Astrocyte of the cerebellum (primary cell): ENCODE results near the gene FRMD4A.

Source experiments
- DNase-seq: peaks from one replicate; pipeline ENCODE4 v3.0.0-alpha.2; 2011; ENCODE audit warnings: low read depth
- H3K4me3 ChIP-seq: 2 replicates; pipeline ENCODE4 v1.5.1; 2011; ENCODE audit warnings: mild to moderate bottlenecking, low read depth, low read length, moderate library complexity
- in situ Hi-C: cut with HindIII; loops from 2 replicates; pipeline ENCODE4 v1.10.0; 2017; ENCODE audit warnings: low sequenced_read_pairs
- TF ChIP-seq, protein P1 (sequence below): IDR thresholded peaks from 2 replicates; pipeline ENCODE4 v1.5.1; 2012; ENCODE audit warnings: low read length, low read depth, moderate library complexity, mild to moderate bottlenecking; ENCODE audit errors: missing control alignments

Gene FRMD4A

DNA sequence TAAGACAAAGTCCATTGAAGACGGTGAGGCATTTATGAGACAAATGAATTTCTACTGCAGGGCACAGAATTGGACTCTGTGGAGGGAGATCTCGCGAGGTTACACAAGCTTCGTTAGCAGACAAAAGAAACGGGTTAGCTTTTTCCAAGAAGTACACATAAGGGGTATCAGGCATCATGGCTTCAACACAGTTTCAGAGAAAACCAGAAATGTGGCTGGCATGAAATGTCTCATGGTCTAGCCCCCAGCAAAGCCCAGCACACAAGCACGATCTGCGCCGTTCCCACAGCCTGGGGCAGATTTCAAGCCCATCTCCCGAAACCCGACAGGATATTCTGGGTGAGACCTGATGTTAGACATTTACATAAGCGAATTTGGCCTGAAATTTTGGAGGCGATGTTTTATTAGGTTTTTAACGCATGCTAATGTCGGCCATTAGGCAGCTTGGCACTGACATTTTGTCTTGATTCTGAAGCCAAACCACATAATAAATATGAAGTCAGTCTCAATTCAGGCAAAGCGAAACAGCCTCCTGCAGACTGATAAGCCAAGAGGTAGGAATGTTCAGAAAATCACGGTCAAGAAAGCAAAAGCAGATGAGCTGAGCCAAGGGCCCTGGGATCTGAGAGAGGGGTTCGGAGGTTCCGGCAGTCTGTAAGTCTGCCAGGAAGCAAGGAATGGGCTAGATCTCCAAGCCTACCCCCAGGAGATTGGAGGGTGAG, 503.5 kb downstream of the FRMD4A start:
- TF ChIP-seq, protein P1, sequence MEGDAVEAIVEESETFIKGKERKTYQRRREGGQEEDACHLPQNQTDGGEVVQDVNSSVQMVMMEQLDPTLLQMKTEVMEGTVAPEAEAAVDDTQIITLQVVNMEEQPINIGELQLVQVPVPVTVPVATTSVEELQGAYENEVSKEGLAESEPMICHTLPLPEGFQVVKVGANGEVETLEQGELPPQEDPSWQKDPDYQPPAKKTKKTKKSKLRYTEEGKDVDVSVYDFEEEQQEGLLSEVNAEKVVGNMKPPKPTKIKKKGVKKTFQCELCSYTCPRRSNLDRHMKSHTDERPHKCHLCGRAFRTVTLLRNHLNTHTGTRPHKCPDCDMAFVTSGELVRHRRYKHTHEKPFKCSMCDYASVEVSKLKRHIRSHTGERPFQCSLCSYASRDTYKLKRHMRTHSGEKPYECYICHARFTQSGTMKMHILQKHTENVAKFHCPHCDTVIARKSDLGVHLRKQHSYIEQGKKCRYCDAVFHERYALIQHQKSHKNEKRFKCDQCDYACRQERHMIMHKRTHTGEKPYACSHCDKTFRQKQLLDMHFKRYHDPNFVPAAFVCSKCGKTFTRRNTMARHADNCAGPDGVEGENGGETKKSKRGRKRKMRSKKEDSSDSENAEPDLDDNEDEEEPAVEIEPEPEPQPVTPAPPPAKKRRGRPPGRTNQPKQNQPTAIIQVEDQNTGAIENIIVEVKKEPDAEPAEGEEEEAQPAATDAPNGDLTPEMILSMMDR = no peak
- no peak overlapping the region for H3K4me3 ChIP-seq
- peak; percentile 60 for DNase-seq
- in situ Hi-C loops = loop anchor here (10.0 kb wide), 1 partner anchor 658 kb away; no protein-coding TSS in a partner anchor

DNA sequence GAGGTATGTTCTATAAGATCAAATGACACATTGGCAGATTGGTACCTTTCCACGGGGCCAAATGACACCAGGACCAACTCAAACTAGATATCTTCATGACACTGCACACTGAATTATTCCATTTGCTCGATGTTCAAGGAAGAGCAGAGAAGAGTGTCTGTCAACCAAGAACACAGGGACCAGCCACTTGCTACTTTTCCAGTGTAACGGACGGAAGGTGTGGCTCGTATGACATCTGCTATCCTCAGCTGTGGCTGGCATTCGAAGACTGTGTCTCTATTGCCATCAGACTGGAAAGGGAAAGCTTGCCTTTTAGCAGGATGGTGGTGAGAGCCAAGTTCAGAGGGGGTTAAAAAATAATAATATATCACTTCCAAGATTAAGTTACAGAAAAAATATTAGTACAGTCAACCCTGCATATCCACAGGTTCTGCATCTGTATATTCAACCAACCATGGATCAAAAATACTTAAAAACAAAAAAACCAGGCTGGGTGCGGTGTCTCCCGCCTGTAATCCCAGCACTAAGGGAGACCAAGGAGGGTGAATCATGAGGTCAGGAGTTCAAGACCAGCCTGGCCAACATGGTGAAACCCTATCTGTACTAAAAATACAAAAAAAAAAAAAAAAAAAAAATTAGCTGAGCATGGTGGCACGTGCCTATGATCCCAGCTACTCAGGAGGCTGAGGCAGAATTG, 506.9 kb downstream of the FRMD4A start:
- DNase-seq = no peak
- in situ Hi-C loops = loop anchor here (10.0 kb wide), 1 partner anchor 661 kb away; no protein-coding TSS in a partner anchor
- TF ChIP-seq, protein P1 = no peak
- H3K4me3 ChIP-seq = no peak overlapping the region

DNA sequence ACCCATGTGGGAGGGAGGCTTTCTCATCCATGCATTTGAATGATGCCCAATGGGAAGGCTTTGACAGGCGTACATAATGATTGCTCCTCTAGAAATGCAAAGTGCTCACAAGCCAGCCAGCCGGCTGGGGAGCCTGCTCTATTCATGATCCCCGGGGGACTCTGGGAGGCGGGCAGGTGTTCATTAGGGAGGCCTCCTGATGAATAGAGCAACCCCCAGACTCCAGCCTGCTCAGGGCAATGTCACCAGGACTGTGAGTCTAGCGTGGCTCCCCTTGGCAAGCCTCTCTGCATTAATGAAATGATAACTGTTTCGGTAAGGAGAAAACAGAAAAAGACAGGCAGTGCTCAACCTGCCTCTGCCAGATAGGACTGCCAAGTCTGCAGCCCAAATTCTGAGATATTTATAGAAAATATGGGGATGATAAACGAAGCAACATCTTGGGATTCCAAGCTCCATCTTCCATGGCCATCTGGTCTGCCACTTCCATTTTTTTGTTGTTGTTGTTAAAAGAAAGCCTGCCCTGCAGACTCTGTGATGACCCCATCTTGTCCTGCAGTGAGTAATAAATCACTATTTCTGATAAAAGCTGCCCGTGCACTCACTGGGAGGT, 507.5 kb downstream of the FRMD4A start:
- no peak for DNase-seq
- in situ Hi-C loops = loop anchor here (10.0 kb wide), 1 partner anchor 662 kb away; no protein-coding TSS in a partner anchor
- TF ChIP-seq, protein P1 = no peak
- no peak overlapping the region for H3K4me3 ChIP-seq

DNA sequence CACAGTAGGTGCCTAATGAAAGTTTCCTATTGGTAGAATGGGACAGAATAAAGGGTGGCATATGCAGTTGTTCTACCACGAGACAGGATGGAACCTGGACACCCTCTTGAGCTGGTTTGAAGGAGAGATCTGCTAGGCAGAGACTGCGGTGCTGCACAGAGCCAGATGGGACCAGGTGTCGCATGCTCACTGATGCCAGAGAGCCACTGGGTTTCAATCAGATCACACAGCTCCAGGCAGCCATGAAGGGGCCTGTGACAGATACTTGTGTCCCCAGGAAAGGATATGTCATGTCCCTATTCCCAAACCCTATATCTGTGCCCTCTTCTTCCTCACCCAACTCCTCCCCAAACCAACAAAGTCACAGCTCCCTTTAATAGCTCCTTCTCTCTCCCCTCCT, 508.2 kb downstream of the FRMD4A start:
- TF ChIP-seq, protein P1 = no peak
- in situ Hi-C loops = loop anchor here (10.0 kb wide), 1 partner anchor 662 kb away; no protein-coding TSS in a partner anchor
- no peak overlapping the region for H3K4me3 ChIP-seq
- no peak for DNase-seq

DNA sequence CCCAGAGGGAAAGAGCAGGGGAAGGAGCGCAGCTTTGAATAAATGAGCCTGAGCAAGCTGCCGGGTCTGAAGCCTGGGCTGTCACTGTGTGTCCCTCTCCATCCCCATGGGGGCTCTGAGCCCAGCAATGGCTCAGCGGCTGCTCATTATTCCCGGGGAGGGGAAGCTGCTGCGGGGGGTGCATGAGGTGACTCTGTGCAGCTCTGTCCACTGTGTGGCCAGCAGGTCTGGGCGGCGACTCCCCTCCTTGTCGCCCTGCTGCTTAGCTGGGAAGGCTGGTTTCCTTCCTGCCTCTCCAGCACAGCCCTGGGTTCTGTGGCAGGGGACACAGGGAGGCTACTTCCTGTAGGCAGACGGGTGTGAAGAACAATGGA, 509.8 kb downstream of the FRMD4A start:
- DNase-seq = no peak
- TF ChIP-seq, protein P1 = no peak
- H3K4me3 ChIP-seq = no peak overlapping the region
- in situ Hi-C loops = loop anchor here (10.0 kb wide), 1 partner anchor 664 kb away; no protein-coding TSS in a partner anchor

DNA sequence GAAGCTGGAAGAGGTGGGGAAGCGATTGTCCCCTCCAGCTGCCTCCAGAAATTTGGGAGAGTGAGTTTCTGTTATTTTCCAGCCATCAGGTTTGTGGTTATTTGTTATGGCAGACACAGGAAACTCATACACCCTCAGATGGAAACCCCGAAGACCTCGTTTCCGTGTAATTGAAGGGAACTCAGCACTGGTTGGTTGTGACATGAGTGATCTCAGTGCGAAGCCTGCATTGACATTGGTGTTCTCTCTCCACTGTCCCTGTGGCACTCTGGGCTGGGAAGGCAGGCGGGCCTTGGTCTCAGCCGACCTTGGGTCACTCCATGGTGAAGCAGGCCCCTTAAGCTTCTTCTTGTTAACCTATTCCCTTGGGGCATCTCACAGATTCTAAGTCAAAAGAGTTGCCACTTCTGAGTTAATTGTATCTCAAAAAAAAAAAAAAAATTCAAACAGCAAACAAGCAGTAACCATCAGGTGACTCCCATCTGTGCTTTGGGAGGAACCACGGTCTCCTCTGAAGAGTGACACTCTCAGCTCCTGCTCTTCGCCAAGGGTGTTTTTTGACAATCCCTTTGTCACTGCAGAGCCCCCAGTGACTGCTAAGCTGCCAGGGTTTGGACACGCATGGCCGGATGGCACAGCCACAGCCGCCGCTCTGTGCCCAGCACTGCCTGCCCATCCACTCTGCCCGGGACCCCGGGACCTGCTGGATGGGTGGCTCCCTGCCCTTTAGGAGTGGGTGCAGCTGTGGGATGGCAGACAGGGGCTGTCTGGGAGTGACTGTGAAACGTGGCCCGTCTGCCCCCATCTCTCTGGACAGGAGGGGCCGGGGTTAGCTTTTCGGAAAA, 510.4 kb downstream of the FRMD4A start:
- TF ChIP-seq, protein P1 = no peak
- no peak overlapping the region for H3K4me3 ChIP-seq
- in situ Hi-C loops = loop anchor here (10.0 kb wide), 1 partner anchor 664 kb away; no protein-coding TSS in a partner anchor
- no peak for DNase-seq
